Omental fat pad (tissue), 4 donors: ENCODE results near the gene ARHGEF33. TPM values are rescaled to one million over a fixed set of nuclear protein-coding genes. Genes with fewer than 3 reads are reported as not detected.

Experiments
- ATAC-seq: fragments of 150-250 bp; one replicate; pipeline ENCODE4 v1.9.1; 2016; ENCODE audit warnings: mild to moderate bottlenecking, moderate library complexity; ENCODE audit not compliant: low FRiP score
- DNase-seq: peaks from one replicate; pipeline ENCODE4 v3.0.0-alpha.2; 2019; ENCODE audit warnings: low spot score
- total RNA-seq, 4 donors: library from RNA; depleted of rRNA; stranded (reverse); fragments of >200 nt; gene quantifications; one replicate each; pipeline ENCODE4 v1.1.0, GENCODE V29; 2016
- TF ChIP-seq, protein P1 (sequence below), 3 donors: fragments of 450-650 bp; IDR thresholded peaks; one replicate each; pipeline ENCODE4 v1.5.1; 2016 to 2017; ENCODE audit warnings: antibody characterized with exemption in 3 of 3, mild to moderate bottlenecking in 3 of 3, moderate library complexity in 2 of 3

The ARHGEF33 gene
- total RNA-seq, 4 donors from 2014 or later: 0.31 to 1.6 (median 0.95) TPM

DNA sequence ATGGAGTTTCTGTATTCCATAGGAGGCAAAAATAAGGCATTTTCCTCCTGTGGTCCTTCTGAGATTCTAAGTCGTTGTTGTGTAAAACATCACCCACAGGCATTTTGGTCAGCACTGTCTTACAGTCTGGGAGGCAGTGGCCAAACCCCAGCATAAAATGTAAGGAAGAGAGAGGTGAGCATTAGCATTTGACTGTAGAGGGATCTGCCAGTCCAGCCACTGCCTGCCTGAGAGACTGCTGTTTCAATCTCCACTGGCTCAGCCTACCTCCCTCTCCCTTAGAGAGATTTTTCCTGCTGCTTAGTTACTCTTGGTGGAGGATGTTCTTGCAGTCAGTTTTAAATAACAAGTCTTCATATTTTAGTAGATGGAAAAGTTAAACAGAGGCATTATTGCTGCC, 77.0 kb downstream of the ARHGEF33 start:
- TF ChIP-seq, protein P1, sequence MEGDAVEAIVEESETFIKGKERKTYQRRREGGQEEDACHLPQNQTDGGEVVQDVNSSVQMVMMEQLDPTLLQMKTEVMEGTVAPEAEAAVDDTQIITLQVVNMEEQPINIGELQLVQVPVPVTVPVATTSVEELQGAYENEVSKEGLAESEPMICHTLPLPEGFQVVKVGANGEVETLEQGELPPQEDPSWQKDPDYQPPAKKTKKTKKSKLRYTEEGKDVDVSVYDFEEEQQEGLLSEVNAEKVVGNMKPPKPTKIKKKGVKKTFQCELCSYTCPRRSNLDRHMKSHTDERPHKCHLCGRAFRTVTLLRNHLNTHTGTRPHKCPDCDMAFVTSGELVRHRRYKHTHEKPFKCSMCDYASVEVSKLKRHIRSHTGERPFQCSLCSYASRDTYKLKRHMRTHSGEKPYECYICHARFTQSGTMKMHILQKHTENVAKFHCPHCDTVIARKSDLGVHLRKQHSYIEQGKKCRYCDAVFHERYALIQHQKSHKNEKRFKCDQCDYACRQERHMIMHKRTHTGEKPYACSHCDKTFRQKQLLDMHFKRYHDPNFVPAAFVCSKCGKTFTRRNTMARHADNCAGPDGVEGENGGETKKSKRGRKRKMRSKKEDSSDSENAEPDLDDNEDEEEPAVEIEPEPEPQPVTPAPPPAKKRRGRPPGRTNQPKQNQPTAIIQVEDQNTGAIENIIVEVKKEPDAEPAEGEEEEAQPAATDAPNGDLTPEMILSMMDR (IDR thresholded peaks at IDR 0.05): no peak
- ATAC-seq: no peak
- no peak for DNase-seq

DNA sequence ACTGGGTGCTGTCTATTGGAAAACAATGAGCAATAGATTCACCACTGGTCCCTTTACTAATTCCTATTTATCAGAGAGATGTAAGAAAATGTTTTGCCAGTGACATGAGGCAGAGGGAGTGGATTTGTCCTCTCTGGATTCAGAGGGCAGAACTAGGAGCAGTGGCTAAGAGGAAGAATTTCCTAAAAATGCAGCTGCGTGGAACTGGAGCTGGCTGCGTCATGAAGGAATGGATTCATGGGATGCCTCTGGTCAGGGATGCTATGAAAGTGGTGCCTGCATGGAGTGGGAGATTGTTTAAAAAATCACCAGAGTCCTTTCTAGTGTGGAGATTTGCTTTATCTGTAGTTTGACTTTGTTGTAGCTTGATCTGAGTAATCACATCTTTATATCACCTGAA, 78.3 kb downstream of the ARHGEF33 start:
- TF ChIP-seq, protein P1 (IDR thresholded peaks at IDR 0.05): no peak
- ATAC-seq (no peak), DNase-seq (no peak)

DNA sequence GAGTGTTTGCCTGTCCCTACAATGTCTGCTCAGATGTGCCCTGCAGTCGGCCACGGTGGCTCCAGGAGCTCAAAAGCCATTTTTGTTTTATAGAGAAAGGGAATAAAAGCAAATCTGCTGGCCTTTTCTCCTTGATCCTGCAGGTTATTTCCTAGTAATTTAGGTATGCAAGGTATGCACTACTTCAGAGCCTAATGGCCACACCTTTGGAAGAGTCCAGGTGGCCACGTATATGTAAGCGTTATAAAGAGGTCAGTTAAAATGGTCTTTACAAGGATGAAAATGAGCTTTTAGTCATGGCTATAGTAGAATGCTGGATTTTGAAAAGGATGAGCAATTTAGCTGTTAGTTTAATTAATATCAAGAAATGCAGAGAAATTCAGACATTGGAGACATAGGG, 81.7 kb downstream of the ARHGEF33 start:
- TF ChIP-seq, protein P1 (IDR thresholded peaks at IDR 0.05): no peak
- ATAC-seq (no peak), DNase-seq (no peak)

DNA sequence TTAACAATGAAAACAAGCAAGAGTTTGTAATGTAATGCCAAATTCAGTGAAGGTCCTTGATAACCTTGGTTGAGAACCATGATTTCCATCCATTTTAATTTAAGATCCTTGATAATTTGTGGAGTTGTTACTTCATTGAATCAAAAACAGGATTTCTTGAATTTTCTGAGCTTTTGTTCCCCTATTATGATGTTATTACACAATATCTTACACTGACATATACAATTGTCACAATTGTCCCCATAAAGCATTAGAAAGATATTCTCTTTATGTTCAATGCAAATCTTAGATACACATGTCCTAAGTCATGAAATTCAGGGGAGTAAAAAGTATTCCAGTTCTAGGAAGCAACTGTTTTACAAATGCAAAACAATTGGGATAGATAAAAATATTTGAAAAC, 83.6 kb downstream of the ARHGEF33 start:
- ATAC-seq (no peak), DNase-seq (no peak)
- TF ChIP-seq, protein P1 (IDR thresholded peaks at IDR 0.05): no peak

DNA sequence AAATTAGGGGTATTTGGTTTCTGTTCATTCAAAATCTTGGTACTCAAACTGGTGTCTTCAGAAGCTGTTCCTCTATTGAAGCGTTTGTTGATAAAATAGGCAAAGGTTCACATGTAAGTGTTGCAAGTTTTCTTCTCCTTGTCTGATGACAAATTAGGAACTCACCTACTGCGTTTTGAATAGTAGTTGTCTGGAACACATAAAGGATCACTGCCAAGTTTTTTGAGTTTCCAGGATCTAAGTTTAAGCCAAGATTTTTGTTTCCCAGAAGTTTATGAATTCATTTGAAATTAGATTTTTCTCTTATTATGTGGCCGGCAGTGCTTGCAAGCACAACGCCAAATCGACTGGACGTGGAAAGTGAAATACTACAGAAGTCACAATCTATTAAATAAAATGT, 85.4 kb downstream of the ARHGEF33 start:
- TF ChIP-seq, protein P1 (IDR thresholded peaks at IDR 0.05): no peak
- DNase-seq (no peak), ATAC-seq (peak; percentile 53)

DNA sequence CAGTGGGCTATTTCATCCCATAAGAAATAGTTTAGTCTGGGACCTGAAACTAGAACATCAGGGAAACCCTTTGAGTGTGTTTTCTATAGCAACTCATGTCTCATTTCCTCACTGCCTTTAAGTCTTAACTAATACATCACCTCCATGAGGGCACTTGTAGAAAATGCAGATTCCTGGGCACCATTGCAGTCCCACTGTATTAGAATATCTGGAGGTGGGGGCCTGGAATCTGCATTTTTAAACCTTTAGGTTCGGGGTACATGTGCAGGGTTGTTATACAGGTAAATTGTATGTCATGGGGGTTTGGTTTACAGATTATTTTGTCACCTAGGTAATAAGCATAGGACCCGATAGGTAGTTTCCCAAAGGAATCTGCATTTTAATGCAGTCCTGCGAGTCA, 87.4 kb downstream of the ARHGEF33 start:
- TF ChIP-seq, protein P1 (IDR thresholded peaks at IDR 0.05): no peak
- no peak for DNase-seq
- ATAC-seq: no peak

DNA sequence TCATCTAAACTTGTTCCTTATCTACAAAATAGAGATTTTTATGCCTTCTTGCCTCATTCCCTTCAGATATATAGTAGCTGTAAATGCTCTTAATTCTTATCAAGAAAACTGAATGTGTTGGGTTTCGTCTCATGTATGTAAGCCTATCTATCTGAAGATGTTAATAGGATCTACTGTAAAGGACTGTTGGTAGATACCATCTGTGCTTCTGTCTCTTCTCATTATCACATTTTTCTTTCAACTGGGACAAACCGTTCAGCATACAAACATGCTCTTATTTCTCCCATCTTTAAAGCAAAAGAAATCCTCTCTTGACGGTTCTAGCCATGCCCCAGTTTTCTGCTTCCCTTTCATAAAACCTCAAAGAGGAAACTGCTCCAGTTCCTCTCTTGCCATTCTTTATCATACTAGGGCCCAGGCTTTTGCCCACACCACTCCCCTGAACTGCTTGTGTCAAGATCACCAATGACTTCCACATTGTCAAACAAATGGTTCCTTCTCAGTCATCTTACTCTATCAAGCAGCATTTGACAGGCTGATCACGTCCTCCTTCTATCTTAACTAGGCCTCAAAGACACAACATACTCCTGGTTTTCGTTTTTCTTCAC, 88.7 kb downstream of the ARHGEF33 start:
- ATAC-seq: no peak
- DNase-seq: no peak
- TF ChIP-seq, protein P1 (IDR thresholded peaks at IDR 0.05): no peak
